ENCODE data around the gene KCNMB3. TPM values are rescaled to one million over a fixed set of nuclear protein-coding genes. Genes with fewer than 3 reads are reported as not detected.
"Not testable (repeated sequence)": the region's sequence is repeated elsewhere in the genome, so short reads cannot be mapped to it uniquely, and the experiment has no call there.

The KCNMB3 gene
- total RNA-seq, 1 donor = 1.3 TPM

DNA sequence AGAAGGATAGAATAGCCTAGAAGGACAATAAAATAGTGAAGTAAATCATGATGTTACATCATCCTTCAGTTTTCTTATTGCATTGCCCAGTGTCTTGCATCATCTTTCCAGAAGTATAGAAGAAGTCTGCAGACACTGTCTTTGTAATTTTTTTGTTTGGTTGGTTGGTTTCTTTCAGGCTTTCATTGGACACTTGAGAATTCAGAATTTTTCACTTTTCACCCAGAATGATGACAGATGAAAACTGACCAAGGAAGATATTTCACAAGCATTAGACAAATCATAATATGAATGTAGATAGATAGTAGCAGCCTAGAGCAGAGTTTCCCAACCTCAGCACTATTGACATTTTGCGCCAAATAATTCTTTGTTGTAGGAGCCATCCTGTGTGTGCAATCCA is 35.4 kb downstream of the KCNMB3 start:
- not testable (repeated sequence) for DNase-seq (ENCODE audit: low read depth in 2 of 3, low spot score in 2 of 3)

DNA sequence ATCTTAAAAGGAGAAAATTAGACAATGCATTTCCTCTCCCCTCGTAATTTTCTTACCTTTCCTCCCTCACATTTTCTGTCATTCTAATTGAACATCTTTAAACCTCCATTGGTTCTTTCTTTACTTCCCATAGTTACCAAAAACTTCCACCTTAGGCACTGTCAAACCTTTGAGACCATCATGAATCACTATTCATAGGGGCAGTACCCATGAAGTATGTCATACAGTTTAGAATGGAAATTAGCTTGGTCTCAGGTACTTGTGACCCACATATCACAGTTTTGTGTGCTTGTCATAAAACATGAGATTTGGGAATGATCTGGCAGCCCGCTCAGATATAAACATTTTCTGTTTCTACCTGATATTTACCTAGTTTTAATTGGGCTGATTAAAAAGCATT is 50.1 kb downstream of the KCNMB3 start:
- DNase-seq (ENCODE audit: low read depth in 2 of 3, low spot score in 2 of 3) = no peak

- no peak for DNase-seq (ENCODE audit: low read depth in 2 of 3, low spot score in 2 of 3)
Measured at GRCh38 chr3:179196700-179197099, 54.2 kb downstream of the KCNMB3 start.

- peak in 2 of 3 donors; percentile 29 to 68 for DNase-seq (ENCODE audit: low read depth in 2 of 3, low spot score in 2 of 3)
Measured at GRCh38 chr3:179196098-179196497, 54.8 kb downstream of the KCNMB3 start.

- DNase-seq (ENCODE audit: low read depth in 2 of 3, low spot score in 2 of 3) = no peak
Measured at GRCh38 chr3:179194931-179195330, 56.0 kb downstream of the KCNMB3 start.

Other genes starting within 250 kb of the KCNMB3 start
- 0.81 TPM for gene ZMAT3, start 179.3 kb downstream of the KCNMB3 start, total RNA-seq
- 6.5 TPM for gene PIK3CA, start 102.8 kb downstream of the KCNMB3 start, total RNA-seq
- gene ZNF639, start 71.9 kb upstream of the KCNMB3 start, total RNA-seq = 40.1 TPM
- gene MFN1, start 96.6 kb upstream of the KCNMB3 start, total RNA-seq = 13.2 TPM
- gene GNB4, start 200.4 kb upstream of the KCNMB3 start, total RNA-seq = 45.0 TPM

All from hematopoietic multipotent progenitor cell (in vitro differentiated cells).